ENCODE data around the gene SPCS2.

DNA sequence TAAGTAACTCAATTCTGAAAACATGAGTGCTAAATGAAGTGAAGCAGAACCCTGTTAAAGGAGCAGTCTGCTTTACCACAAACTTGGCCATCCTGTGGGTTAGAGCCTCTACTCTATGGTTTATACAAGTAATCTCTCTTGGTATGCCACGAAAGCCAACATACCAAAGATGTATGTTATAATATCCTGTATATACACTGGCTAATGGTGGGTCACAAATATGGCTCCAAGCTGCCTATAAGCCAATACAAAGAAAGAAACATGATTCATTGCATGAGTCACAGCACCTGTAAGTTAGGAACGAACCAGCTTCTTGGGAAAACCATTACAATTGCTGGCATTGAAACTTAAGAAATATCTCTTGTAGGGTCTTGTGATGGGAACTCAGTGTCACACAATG, 16.3 kb upstream of the SPCS2 start:
- no peak for TF ChIP-seq BHLHE40 (IDR thresholded peaks at IDR 0.05; ENCODE audit: borderline replicate concordance)
- no peak for TF ChIP-seq ELF4 (IDR thresholded peaks at IDR 0.05)
- no peak for TF ChIP-seq CTBP1 (IDR thresholded peaks at IDR 0.05; ENCODE audit: borderline replicate concordance)
- TF ChIP-seq SUZ12 (IDR thresholded peaks at IDR 0.05), result no peak
- TF ChIP-seq LEF1 (IDR thresholded peaks at IDR 0.05; ENCODE audit: borderline replicate concordance), result no peak
- TF ChIP-seq ARNT (IDR thresholded peaks at IDR 0.05), result no peak
- TF ChIP-seq HDGF (IDR thresholded peaks at IDR 0.05; ENCODE audit: borderline replicate concordance), result no peak
- no peak for TF ChIP-seq L3MBTL2 (conservative IDR thresholded peaks at IDR 0.05)
- TF ChIP-seq TARDBP (IDR thresholded peaks at IDR 0.05), result no peak
- no peak for TF ChIP-seq ZNF384 (IDR thresholded peaks at IDR 0.05)

Data from HEK293T (cell line).